Transverse colon (tissue), 4 donors: ENCODE measurements around the gene KIAA1755.

Experiments used
- EP300 ChIP-seq: sonication (generic); formaldehyde crosslinking; IDR thresholded peaks from one replicate; pipeline ENCODE4 v1.6.1; 2017; ENCODE audit warnings: antibody characterized with exemption, low read depth
- POLR2AphosphoS5 ChIP-seq, 3 donors: sonication (generic); formaldehyde crosslinking; IDR thresholded peaks; one replicate each; pipeline ENCODE4 v1.6.1; 2016; ENCODE audit warnings: antibody characterized with exemption in 3 of 3
- TF ChIP-seq, protein P1 (sequence below), 5 experiments: fragments of 200-600 bp in 3 of 5; fragments of 450-650 bp in 2 of 5; sonication (generic) in 3 of 5; IDR thresholded peaks; 1 replicate in 2 of 5; 2 replicates in 3 of 5; pipeline ENCODE4 v1.5.1; 2016 to 2017; ENCODE audit warnings: antibody characterized with exemption in 5 of 5, inconsistent platforms in 3 of 5, mild to moderate bottlenecking in 2 of 5, moderate library complexity in 1 of 5

DNA sequence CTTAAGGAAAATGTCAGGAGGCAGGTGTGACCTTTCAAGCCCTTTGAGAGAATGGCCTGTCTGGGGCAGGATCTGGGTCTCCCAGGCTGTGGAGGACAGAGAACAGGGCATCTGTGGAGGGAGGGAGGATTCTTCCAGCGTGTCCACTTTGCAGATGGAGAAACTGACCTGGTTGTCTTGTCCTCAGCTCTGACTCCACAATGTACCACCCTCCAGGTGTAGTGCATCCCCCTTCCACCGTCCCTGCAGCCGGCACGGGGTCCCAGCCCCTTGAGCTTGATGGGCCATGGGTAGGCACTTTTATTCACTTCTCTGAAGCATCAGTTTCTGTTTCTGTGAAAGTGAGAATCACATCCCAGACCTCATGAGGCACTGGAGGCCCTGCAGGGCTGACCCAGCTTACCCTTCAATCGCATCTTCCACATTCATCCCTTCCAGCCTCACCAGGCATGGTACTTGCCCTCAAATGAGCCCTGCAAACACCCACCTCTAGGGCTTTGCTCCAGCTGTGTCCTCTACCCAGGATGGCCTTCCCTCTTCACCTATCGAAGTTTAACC, 90.8 kb downstream of the KIAA1755 start:
- TF ChIP-seq, protein P1, sequence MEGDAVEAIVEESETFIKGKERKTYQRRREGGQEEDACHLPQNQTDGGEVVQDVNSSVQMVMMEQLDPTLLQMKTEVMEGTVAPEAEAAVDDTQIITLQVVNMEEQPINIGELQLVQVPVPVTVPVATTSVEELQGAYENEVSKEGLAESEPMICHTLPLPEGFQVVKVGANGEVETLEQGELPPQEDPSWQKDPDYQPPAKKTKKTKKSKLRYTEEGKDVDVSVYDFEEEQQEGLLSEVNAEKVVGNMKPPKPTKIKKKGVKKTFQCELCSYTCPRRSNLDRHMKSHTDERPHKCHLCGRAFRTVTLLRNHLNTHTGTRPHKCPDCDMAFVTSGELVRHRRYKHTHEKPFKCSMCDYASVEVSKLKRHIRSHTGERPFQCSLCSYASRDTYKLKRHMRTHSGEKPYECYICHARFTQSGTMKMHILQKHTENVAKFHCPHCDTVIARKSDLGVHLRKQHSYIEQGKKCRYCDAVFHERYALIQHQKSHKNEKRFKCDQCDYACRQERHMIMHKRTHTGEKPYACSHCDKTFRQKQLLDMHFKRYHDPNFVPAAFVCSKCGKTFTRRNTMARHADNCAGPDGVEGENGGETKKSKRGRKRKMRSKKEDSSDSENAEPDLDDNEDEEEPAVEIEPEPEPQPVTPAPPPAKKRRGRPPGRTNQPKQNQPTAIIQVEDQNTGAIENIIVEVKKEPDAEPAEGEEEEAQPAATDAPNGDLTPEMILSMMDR (IDR thresholded peaks at IDR 0.05) = no peak
- TF ChIP-seq POLR2AphosphoS5 (IDR thresholded peaks at IDR 0.05) (no peak), EP300 (no peak)
